RPMI8226 (cell line): ENCODE results near the gene NUP50.

Experiments used
- DNase-seq: peaks from one replicate; pipeline ENCODE4 v3.0.0-alpha.2; 2015

The NUP50 gene, protein sequence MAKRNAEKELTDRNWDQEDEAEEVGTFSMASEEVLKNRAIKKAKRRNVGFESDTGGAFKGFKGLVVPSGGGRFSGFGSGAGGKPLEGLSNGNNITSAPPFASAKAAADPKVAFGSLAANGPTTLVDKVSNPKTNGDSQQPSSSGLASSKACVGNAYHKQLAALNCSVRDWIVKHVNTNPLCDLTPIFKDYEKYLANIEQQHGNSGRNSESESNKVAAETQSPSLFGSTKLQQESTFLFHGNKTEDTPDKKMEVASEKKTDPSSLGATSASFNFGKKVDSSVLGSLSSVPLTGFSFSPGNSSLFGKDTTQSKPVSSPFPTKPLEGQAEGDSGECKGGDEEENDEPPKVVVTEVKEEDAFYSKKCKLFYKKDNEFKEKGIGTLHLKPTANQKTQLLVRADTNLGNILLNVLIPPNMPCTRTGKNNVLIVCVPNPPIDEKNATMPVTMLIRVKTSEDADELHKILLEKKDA

DNA sequence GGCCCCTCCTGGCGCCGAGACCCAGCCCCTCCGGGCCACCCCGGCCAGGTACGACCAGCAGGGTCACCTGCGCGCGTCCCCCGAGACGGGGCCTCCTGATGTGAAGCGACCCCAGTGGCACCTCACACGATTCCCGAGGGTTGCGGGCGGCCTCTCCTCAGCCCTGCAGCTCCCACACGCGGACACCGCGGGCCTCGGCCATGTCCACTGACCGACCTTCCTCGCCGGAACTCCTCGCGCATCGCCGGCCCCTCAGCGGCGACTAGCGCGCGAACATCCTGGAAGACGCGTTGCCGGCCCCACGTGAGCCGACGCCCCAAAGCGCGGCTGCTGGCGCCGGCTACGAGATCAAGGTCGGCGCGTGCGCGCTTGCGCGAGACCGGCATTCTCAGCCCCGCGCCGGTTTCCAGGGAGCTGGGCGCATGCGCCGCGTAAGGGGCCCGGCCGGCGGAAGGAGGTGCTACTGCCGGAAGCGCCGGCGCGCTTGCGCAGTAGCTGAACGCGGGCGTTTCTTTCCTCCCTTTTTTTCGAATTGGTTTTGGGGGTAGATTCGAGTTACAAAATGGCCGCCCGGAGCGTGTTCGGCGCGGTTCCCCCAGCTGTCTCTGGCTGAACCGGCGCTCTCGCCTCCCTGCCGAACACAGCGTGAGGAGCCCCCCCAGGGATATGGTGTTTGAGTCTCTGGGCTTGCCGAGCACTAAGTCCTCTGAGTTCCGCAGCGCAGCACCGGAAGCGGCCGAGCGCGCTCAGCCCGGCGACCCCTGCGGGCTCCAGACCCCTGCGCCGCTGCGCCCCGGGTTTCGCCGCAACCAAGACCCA, at the start of gene NUP50:
TSS of gene NUP50 (plus strand) at position 475 of the 819 bp plus-strand sequence. CDS start 4,253 bp downstream, outside the sequence.
- peak; percentile 98 for DNase-seq

DNA sequence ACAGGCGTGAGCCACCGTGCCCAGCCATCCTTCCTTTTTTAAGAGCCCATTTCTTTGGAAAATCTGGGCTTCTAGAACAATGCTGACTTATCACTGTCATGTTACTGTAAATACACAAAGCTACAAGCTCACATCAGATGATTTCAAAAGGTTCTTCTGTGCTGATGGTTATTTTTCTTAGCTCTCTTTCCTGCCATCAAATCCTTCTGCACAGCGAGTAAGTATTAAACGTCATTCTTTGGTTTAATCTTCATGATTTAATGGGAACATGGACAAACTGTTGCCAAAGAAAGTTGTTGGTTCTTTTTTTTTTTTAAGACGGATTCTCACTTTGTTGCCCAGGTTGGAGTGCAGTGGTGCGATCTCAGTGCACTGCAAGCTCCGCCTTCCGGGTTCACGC, 43.3 kb upstream of the NUP50 start:
- no peak for DNase-seq

DNA sequence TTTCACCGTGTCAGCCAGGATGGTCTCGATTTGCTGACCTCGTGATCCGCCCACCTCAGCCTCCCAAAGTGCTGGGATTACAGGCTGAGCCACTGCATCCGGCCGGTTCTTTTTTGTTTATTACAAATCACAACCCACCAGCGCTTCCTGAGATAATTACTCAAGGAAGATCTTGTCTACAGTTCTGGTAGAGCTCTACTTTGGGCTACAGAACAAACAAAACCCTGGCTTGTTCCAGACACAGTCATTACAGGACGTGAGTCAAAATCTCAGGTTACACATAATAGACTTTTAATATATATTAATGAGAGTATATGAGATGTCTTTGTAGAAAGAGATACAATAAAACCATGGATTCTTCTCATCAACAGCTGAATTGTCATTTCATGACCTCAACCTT, 42.8 kb upstream of the NUP50 start:
- DNase-seq = no peak

DNA sequence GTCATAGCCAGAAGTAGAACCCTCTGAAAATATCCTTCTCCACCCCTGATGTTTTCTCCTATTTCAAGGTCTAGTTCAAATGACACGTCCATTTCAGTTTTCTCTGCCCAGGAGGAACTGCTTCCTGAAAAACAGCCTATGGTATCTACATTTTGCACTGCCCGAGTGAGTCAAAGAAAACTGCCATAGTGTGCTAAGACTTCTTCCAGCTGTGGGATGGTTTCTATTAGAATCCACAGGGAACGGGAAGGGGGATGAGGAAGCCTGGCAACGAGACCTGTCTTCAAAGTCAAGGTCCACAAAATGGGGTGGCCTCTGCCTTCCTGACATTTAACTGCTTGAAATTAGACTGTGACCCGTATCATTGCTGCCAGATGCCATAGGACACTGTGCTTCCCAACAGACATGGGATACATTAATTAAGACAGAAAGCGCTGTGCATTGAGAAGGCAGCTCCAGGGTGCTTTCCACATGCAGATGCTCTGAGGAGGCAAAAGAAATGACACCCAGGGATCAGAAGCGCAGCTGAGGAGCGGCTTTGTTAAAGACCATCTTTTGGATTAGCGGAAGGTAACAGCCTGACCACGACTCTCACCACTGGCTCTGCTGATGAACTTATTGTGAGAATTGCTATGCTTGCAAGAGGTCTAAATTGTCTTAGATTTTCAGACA, 39.4 kb upstream of the NUP50 start:
- no peak for DNase-seq

DNA sequence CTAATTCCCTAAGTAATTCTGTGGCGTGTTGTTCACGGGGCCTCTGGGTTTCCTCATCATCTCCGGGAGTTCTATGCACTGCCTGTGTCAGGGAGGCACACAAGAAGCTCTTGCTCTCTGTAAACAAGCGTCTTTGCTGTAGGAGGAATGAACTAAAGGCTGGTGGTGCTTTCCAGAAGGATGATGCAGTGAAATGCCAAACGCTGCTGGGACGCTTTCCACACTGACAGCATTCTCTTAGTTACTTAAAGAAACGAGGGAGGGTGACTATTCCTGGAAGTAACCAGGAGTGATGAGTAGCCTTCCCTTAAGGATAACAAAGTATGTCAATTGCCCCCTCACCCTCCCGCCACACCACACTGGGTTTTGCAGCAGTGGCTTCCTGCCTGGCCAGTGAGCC, 38.5 kb upstream of the NUP50 start:
- no peak for DNase-seq

DNA sequence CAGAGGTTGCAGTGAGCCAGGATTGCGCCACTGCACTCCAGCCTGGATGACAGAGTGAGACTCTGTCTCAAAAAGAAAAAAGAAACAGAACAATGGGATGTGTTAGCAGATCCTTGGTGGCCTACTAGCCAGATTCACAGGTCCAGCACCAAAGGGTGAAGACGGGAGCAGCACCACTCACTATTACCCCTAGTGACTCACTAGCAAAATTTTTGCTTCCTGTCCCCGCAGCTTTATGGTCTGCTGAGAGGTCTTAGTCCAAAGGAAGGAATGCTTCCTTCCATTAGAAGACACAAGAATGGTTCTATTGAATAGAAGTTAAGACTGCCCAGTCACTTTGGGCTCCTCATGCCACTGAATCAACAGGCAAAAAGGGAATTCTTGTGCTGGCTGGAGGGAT, 35.9 kb upstream of the NUP50 start:
- DNase-seq = no peak

DNA sequence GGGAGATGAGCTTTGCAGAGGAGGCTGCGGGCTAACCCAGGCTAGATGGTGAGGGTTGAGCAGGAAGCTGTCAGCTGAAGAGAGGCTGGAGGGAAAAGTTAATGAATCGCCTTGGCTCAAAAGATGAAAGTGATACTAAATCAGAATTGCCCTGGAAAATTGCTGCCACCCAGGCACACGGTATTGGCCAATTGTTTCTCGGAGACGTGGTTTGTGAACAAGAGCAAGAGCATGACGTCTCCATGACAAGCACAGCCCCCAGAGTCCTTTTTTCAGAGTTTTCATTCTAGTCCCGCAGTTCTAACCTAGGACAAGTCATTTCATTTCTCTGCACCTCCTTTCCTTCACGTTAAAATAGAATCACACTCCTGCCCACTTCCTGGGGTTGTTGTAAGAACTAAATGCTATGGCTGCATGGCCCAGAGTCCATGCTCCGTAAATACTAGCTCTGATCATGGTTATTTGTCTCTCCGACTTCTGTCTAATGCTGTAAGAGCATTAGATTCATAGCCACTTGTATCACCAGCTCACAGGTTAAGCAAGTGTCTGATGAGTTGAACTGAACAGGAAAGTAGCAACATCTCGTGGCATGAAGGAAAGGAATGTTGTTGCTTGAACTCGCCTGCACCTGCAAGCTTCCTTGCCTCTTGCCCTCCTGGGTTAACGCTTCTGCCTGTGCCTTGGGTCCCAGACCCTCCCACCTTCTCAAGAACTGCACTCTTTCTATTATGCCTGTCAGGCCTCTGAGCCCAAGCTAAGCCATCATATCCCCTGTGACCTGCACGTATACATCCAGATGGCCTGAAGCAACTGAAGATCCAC, 33.8 kb upstream of the NUP50 start:
- DNase-seq = no peak

DNA sequence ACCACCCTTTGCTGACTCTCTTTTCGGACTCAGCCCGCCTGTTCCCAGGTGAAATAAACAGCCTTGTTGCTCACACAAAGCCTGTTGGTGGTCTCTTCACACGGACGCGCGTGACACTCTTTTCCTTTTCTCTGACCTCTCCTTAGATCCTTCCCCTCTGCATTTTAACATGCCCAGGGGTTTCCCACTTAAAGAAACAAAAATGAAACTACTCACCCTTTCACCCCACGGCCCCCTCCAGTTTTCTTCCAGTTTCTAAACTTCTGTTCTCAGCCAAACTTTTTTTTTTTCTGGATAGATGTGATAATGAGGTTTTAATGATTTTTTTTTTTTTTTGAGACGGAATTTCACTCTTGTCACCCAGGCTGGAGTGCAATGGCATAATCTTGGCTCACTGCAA, 32.8 kb upstream of the NUP50 start:
- no peak for DNase-seq

DNA sequence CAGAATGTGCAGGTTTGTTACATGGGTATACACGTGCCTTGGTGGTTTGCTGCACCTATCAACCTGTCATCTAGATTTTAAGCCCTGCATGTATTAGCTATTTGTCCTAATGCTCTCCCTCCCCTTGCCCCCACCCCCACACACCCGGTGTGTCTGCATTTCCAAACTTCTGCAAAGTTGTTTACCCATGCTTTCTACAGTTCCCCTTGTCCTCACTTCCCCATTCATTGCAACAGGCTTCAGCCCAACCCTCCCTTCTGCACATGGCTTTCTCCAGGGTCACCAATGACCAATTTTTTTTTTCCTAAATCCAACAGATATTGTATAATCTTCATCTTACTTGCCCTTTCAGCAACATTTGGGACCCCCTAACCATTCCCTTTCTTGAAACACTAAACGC, 32.0 kb upstream of the NUP50 start:
- peak; percentile 12 for DNase-seq

DNA sequence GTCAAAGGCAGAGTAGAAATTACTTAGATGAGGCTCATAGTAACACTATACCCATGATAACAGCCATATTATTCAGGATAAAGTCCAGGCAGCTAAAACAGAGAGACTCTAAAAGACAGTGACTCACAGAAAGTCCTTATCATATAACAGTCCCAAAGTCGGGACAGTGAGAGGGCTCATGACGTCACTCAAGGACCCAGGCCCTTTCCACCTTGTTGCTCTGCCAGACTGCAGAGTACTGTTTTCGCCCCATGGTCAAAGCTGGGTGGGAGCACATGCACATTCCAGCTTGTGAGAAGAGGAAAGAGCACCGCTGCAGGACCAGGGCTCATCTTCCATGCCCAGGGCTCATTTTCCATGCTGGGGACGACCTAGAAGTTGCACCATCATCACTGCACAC, 29.4 kb upstream of the NUP50 start:
- DNase-seq = no peak

DNA sequence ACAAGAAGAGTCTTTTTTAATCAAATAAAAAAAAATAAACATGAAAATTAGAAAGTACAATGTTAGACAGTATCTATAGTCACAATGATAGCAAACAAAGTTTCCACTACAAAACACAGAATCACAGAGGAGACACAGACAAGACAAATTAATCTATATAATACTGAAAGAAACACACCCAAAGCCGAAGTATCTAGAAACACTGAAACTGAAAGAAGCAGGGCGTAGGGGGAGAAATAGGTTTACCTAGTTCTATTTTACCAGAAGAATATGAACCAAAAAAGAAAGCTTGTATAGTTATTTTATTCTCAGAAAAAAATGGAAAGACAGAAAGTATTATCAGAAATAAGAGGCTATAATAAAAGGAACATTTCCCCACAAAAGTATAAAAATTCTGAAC, 27.1 kb upstream of the NUP50 start:
- no peak for DNase-seq

DNA sequence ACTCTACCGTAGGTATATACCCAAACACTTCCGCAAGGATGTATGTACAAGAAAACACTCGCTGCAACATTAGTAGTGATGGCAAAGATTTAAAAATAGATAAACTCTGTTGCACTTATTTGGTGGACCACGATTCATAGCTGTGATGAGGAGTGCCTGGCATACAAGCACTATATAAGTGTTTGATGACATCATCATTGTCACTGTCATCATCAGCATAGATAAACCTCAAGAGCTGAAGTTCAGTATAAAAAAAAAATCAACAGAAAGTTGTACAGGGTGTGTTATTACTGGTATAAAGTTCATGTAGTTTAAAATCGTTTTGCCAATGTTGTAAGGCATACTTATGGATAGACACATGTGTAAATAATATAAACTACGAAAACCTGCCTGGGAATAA, 24.0 kb upstream of the NUP50 start:
- no peak for DNase-seq

DNA sequence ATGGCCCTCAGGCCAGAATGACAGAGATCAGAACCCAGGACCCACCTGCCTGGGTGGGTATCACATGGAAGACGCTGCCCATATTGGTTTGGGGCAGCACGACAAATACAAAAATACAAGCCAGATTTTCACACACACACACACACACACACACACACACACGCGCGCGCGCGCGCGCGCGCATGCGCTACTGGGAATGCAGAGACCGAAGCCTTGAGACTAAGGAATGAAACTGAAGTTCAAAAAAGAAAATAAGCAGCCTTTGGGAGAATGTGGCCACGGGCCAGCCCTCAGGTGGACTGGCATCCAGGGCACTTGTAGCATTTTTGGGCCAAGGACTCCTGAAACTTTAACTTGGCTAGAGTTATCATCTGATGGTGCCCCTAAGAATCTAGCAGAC, 21.3 kb upstream of the NUP50 start:
- DNase-seq = no peak

DNA sequence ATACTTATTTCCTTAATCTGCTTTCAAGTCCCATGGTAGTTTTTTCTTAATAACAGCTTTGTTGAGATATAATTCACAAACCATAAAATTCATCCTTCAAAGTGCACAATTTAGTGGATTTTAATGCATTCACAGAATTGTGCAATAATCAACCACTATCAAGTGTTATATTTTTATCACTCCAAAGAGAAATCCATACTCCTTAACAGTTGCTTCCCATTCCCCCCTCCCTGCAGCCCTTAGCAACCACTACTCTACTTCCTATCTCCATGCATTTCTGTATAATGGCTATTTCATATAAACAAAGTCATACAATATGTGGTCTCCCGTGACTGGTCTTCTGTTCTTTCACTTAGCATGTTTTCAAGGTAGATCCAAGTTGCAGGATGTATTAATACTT, 18.8 kb upstream of the NUP50 start:
- DNase-seq = no peak

DNA sequence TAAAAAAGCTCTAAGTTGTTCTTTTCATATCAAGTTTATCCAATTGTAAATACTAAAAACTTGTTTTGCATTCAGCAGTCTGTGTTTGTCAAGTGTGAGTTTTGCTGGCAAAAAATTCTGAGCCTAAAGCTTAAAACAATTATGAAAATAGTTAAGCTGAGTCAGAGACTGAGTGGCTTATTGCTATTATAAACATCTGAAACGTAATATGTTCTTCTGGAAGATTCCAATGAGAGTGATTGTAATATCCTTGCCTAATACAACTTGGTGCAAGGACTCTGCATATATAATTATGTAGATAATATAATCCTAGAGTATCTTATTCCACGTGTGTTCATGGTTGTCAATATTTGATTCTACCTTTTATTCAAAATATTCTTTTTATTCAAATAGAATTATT, 14.1 kb upstream of the NUP50 start:
- DNase-seq = no peak

DNA sequence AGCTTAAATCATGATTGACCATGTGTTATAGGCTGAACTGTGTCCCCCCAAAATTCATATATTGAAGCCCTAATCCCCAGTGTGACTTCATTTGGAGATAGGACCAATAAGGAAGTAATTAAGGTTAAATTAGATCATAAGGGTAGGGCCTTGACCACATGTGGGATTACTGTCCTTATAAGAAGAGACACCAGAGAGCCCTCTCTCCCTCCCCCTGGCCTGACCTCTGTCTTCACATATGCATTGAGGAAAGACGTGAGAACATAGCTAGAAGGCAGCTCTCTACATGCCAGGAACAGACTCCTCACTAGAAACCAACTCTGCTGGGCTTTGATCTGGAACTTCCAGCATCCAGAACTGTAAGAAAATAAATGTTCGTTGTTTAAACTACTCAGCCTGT, 13.6 kb upstream of the NUP50 start:
- no peak for DNase-seq

DNA sequence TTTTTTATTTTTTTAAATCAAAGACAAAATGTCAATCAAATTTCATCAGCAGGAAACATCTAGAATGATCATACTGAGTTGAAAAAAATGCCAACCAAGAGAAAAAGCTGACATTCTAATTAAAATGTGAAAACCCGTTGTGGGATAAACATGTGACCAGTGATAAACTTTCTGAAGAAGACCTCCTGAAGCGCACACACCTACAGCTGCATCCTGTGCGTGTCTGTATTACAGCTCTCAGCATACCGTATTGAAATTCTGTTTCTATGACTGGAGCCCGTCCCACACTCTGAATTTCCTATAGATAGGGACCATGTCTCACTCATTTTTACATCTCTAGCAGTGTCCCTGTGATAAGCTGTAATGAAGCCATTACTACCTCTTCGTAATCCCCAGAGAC, 12.2 kb upstream of the NUP50 start:
- no peak for DNase-seq

DNA sequence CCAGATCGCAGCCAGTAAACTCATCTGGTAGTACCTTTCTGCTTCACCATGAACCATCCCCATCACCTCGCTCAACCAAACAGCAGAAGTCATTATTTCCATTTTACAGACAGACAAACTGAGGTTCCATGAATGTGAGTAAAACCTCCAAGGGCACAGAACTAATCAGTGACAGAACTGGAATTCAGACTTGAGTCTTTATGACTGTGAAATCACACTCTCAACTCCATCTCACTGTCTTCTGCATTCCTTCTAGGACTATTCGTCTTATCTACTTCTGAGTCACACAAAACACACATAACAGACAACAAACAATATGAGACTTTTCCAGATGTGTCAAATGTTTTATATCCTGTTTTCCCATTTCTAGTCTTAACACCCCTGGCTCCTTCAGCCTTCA, 9.3 kb upstream of the NUP50 start:
- no peak for DNase-seq

DNA sequence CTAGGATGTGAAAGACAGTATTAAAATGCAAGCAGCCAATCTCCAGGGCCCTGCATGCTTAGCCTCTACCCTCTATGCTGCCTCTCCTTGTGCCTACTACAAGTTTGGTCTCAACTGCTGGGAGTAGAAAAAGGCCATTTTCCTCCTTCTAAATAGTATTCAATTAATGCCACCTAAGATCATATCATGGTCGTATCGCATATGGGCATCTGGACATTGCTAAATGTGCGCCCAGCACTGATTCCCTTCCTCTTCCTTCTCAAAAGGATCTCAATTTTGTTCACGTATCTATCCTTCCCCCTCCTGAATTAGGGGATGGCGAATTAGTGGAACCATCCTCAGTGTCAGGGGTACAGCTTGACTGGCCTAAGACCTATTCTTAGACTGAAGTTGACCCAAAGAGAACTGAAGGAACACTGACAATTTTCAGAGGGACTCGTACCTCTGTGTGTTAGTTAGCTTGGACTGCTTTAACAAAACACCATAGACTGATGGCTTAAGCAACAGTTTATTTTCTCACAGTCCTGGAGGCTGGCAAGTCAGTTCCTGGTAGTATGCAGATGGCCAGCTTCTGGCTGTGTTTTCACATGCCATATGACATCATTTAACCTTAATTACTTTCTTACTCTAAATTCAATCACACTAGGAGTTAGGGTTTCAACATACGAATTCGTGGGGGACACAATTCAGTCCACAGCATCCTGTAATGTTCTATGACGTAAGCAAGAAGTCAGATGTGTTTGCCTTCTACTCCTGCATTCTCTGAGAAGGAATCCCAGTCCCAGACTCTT, 8.5 kb upstream of the NUP50 start:
- no peak for DNase-seq

DNA sequence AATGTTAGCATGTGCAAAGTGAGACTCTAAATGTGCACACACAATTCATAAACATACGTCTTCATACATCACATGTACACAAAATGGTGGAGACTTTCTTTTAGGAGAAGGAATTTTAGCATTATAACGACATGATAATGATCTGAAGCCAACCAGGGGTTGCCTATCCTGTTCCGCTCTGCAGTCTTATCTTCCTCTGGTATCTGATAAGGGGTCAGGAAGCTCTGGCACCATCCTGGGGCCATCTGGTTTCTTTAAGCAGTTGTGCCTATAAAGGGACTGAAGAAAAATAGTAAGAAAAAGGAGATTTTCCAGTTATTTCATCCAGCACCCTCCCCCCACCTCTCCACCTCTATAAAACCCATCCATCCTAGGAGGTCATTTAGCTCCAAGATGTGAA, 5.8 kb upstream of the NUP50 start:
- no peak for DNase-seq

DNA sequence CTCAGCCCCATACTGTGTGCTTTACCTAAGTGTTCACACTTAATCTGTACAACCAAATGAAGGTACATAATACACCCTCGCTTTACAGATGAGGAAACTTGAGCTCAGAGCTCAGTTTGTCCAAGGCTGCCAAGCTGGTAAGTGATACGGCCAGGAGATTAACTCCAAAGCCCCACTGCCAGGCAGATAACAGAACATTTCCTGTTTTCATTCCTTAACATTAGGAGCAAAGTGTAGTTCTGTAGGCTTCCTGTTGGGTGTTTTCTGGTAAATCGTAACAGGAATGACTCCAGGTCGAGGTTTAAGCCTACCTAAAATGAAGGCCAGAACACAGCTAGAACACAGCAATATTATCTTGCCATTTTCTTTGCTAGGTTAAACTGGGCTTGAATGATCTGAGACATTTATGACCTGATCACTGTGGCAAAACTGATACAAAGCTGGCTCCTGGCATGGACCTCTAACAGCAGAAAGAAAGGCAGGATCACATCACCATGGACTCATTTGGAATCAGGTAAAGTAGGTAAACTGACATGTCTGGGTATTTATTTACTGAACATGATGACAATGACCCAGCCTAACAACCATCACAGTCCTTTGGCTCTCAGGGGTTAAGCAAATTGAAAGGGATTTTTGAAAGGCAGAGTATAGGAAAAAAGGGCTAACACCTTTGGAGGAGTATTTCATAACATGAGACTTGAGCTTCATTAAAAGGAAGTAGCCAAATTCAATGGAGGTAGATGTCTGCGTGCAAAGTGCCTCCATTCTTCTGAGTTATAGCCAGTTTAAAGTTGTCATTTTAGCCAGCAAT, 3.9 kb upstream of the NUP50 start:
- DNase-seq = no peak
